ENCODE measurements around the gene DTL.

GRCh38 chr1:212118167-212118871 is 82.8 kb downstream of the DTL start:
- TF ChIP-seq, protein P1, sequence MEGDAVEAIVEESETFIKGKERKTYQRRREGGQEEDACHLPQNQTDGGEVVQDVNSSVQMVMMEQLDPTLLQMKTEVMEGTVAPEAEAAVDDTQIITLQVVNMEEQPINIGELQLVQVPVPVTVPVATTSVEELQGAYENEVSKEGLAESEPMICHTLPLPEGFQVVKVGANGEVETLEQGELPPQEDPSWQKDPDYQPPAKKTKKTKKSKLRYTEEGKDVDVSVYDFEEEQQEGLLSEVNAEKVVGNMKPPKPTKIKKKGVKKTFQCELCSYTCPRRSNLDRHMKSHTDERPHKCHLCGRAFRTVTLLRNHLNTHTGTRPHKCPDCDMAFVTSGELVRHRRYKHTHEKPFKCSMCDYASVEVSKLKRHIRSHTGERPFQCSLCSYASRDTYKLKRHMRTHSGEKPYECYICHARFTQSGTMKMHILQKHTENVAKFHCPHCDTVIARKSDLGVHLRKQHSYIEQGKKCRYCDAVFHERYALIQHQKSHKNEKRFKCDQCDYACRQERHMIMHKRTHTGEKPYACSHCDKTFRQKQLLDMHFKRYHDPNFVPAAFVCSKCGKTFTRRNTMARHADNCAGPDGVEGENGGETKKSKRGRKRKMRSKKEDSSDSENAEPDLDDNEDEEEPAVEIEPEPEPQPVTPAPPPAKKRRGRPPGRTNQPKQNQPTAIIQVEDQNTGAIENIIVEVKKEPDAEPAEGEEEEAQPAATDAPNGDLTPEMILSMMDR (IDR thresholded peaks at IDR 0.05; ENCODE audit: low read depth, low read length): no peak
- no peak for TF ChIP-seq EZH2phosphoT487 (IDR thresholded peaks at IDR 0.05; ENCODE audit: low read depth)

Measured in OCI-LY3 (cell line).